ENCODE results near the gene TMEM11.

- TF ChIP-seq EP300 (IDR thresholded peaks at IDR 0.05) (no peak), CTCF (IDR thresholded peaks at IDR 0.05) (no peak)
Measured at GRCh38 chr17:21204935-21205334, 9.0 kb downstream of the TMEM11 start.
